Keratinocyte (primary cell): ENCODE data around the gene PTPRR.

Experiments used
- CTCF ChIP-seq, 3 experiments: IDR thresholded peaks in 1 of 3; conservative IDR thresholded peaks in 1 of 3; optimal IDR thresholded peaks in 1 of 3; 2 replicates in 2 of 3; 3 replicates in 1 of 3; pipeline versions ENCODE3 to v1.5.1; 2011; ENCODE audit warnings: low read length in 3 of 3, mild to moderate bottlenecking in 3 of 3, moderate library complexity in 2 of 3, control low read depth in 1 of 3, inconsistent platforms in 1 of 3; ENCODE audit not compliant: insufficient read depth in 2 of 3; ENCODE audit errors: extremely low read depth in 1 of 3
- EZH2 ChIP-seq: IDR thresholded peaks from one replicate; pipeline ENCODE4 v1.6.1; 2012; ENCODE audit warnings: inconsistent platforms, mild to moderate bottlenecking, low read length, moderate library complexity

- TF ChIP-seq CTCF (optimal IDR thresholded peaks at IDR 0.05 in 1 of 3, IDR thresholded peaks at IDR 0.05 in 1 of 3, conservative IDR thresholded peaks at IDR 0.05 in 1 of 3; ENCODE audit: extremely low read depth in 1 of 3, insufficient read depth in 2 of 3, low read length in 3 of 3) (no peak), EZH2 (no peak)
These were observed 292.9 kb downstream of the PTPRR start for GRCh38 chr12:70627677-70628076.
